HG02678 (cell line): ENCODE results near the gene TPPP.
"Not testable (repeated sequence)": the region's sequence is repeated elsewhere in the genome, so short reads cannot be mapped to it uniquely, and the experiment has no call there.

Source experiments
- ATAC-seq: cut with Tn5 transposase; IDR thresholded peaks from one replicate; pipeline ENCODE4 v1.9.1; 2021; ENCODE audit warnings: mild to moderate bottlenecking, moderate library complexity; ENCODE audit not compliant: unreplicated experiment

The TPPP gene

GRCh38 chr5:693271-694041 is at the start of gene TPPP:
TSS of gene TPPP (minus strand) at chr5:693352. CDS start at chr5:678060, 15,292 bp downstream.
- peak; percentile 77 for ATAC-seq

- ATAC-seq = not testable (repeated sequence)
Observed at GRCh38 chr5:742276-742675, 49.1 kb upstream of the TPPP start.

- not testable (repeated sequence) for ATAC-seq
Observed at GRCh38 chr5:734145-734544, 41.0 kb upstream of the TPPP start.

- not testable (repeated sequence) for ATAC-seq
Observed at GRCh38 chr5:732754-733454, 39.8 kb upstream of the TPPP start.

GRCh38 chr5:729225-729624 is 36.1 kb upstream of the TPPP start:
- not testable (repeated sequence) for ATAC-seq

GRCh38 chr5:727087-727486 is 33.9 kb upstream of the TPPP start:
- ATAC-seq = not testable (repeated sequence)

- ATAC-seq = not testable (repeated sequence)
Observed at GRCh38 chr5:723865-724264, 30.7 kb upstream of the TPPP start.

GRCh38 chr5:723309-723708 is 30.2 kb upstream of the TPPP start:
- not testable (repeated sequence) for ATAC-seq

GRCh38 chr5:719379-719778 is 26.2 kb upstream of the TPPP start:
- not testable (repeated sequence) for ATAC-seq

- no peak for ATAC-seq
Observed at GRCh38 chr5:717143-717542, 24.0 kb upstream of the TPPP start.

GRCh38 chr5:716740-717139 is 23.6 kb upstream of the TPPP start:
- ATAC-seq = not testable (repeated sequence)

GRCh38 chr5:715636-716035 is 22.5 kb upstream of the TPPP start:
- not testable (repeated sequence) for ATAC-seq

- ATAC-seq = not testable (repeated sequence)
Observed at GRCh38 chr5:714215-715118, 21.3 kb upstream of the TPPP start.

GRCh38 chr5:713686-714085 is 20.5 kb upstream of the TPPP start:
- not testable (repeated sequence) for ATAC-seq

- ATAC-seq = not testable (repeated sequence)
Observed at GRCh38 chr5:708848-709517, 15.8 kb upstream of the TPPP start.

- ATAC-seq = not testable (repeated sequence)
Observed at GRCh38 chr5:708374-708773, 15.2 kb upstream of the TPPP start.

GRCh38 chr5:706127-706526 is 13.0 kb upstream of the TPPP start:
- not testable (repeated sequence) for ATAC-seq

GRCh38 chr5:696753-697702 is 3.9 kb upstream of the TPPP start:
- ATAC-seq = not testable (repeated sequence)

GRCh38 chr5:696191-696590 is 3.0 kb upstream of the TPPP start:
- not testable (repeated sequence) for ATAC-seq
